ENCODE data around the gene RNF31.

Gene RNF31

GRCh38 chr14:24160499-24160849, 13.2 kb downstream of the RNF31 start:
- H3K4me3 ChIP-seq (ENCODE audit: low read length), result no peak overlapping the region
- DNase-seq (ENCODE audit: low read depth), result no peak
- no peak for TF ChIP-seq CTCF (IDR thresholded peaks at IDR 0.05; ENCODE audit: insufficient read depth, low read depth, low read length, missing control alignments)

- DNase-seq (ENCODE audit: low read depth), result peak; percentile 91
- TF ChIP-seq CTCF (IDR thresholded peaks at IDR 0.05; ENCODE audit: insufficient read depth, low read depth, low read length, missing control alignments), result peak; percentile 86
- peak within 1 kb of the TSS; percentile 57 for H3K4me3 ChIP-seq (ENCODE audit: low read length)
These were observed 13.8 kb downstream of the RNF31 start, which contains the start of gene IRF9 for GRCh38 chr14:24160850-24161804. IRF9 (plus strand) TSS chr14:24161265; CDS start chr14:24162145, 880 bp downstream.

- H3K4me3 ChIP-seq (ENCODE audit: low read length), result peak overlapping the region; percentile 57
- no peak for TF ChIP-seq CTCF (IDR thresholded peaks at IDR 0.05; ENCODE audit: insufficient read depth, low read depth, low read length, missing control alignments)
- DNase-seq (ENCODE audit: low read depth), result no peak
These were observed 14.8 kb downstream of the RNF31 start for GRCh38 chr14:24162093-24162492.

GRCh38 chr14:24164518-24164991, 17.3 kb downstream of the RNF31 start:
- no peak for DNase-seq (ENCODE audit: low read depth)
- no peak overlapping the region for H3K4me3 ChIP-seq (ENCODE audit: low read length)
- no peak for TF ChIP-seq CTCF (IDR thresholded peaks at IDR 0.05; ENCODE audit: insufficient read depth, low read depth, low read length, missing control alignments)

GRCh38 chr14:24165785-24166184, 18.5 kb downstream of the RNF31 start:
- no peak overlapping the region for H3K4me3 ChIP-seq (ENCODE audit: low read length)
- TF ChIP-seq CTCF (IDR thresholded peaks at IDR 0.05; ENCODE audit: insufficient read depth, low read depth, low read length, missing control alignments), result no peak
- DNase-seq (ENCODE audit: low read depth), result no peak

- no peak for TF ChIP-seq CTCF (IDR thresholded peaks at IDR 0.05; ENCODE audit: insufficient read depth, low read depth, low read length, missing control alignments)
- no peak overlapping the region for H3K4me3 ChIP-seq (ENCODE audit: low read length)
- DNase-seq (ENCODE audit: low read depth), result no peak
These were observed 20.3 kb downstream of the RNF31 start for GRCh38 chr14:24167469-24168114.
